Endothelial cell of umbilical vein (primary cell): Measurements from ENCODE around the gene PBX3. TPM values are rescaled to one million over a fixed set of nuclear protein-coding genes. Genes with fewer than 3 reads are reported as not detected.

Experiments
- BruUV-seq: library from RNA; stranded (reverse); fragments of 400-500 nt; replicated peaks from 2 replicates; lab custom pipeline; 2021; lab: Mats Ljungman, UMichigan
- CTCF ChIA-PET: fragments of 300-600, 350-600 bp; sonication (Branson Sonifier 250); formaldehyde crosslinking; loops from one replicate; lab custom pipeline; 2021; ENCODE audit warnings: antibody characterized with exemption, inconsistent platforms; lab: Charles Lee
- POLR2A ChIA-PET: fragments of 300-600, 350-600 bp; sonication (Branson Sonifier 250); formaldehyde crosslinking; loops from one replicate; lab custom pipeline; 2021; ENCODE audit warnings: antibody characterized with exemption, inconsistent platforms; lab: Charles Lee
- DNase-seq: peaks from one replicate; pipeline ENCODE4 v3.0.0-alpha.2; 2011; ENCODE audit warnings: low read depth, low spot score
- FAIRE-seq: peaks from 2 replicates; lab custom pipeline; 2011; peaks lifted over from hg19 to GRCh38; lab: Jason Lieb, UNC
- H2AFZ ChIP-seq: 2 replicates; pipeline ENCODE4 v1.6.0; 2012; ENCODE audit warnings: low read depth, low read length, control low read depth, inconsistent platforms
- H3K27ac ChIP-seq: 2 replicates; pipeline ENCODE4 v1.5.1; 2011; ENCODE audit warnings: low read depth, mild to moderate bottlenecking, control low read depth, low read length, moderate library complexity; ENCODE audit not compliant: insufficient read depth
- H3K27me3 ChIP-seq, 2 experiments: 2 replicates each; pipeline versions ENCODE4 v1.6.0 to v1.6.1; 2011; ENCODE audit warnings: low read length in 2 of 2, mixed read lengths in 1 of 2; ENCODE audit not compliant: control insufficient read depth in 2 of 2, insufficient read depth in 2 of 2
- H3K36me3 ChIP-seq, 2 experiments: 2 replicates in 1 of 2; 3 replicates in 1 of 2; pipeline ENCODE4 v1.5.1; 2011; ENCODE audit warnings: low read length in 2 of 2, mild to moderate bottlenecking in 1 of 2, moderate library complexity in 1 of 2; ENCODE audit not compliant: control insufficient read depth in 2 of 2, insufficient read depth in 2 of 2; ENCODE audit errors: extremely low read depth in 1 of 2
- H3K4me1 ChIP-seq: 3 replicates; pipeline ENCODE4 v1.5.1; 2011; ENCODE audit warnings: mild to moderate bottlenecking, low read length; ENCODE audit not compliant: control insufficient read depth, insufficient read depth; ENCODE audit errors: extremely low read depth
- H3K4me2 ChIP-seq: 2 replicates; pipeline ENCODE4 v1.6.1; 2011; ENCODE audit warnings: low read length, control low read depth, mixed read lengths; ENCODE audit not compliant: insufficient read depth
- H3K4me3 ChIP-seq, 3 experiments: fragments of 200-600 bp in 1 of 3; sonication (generic), shearing (Covaris generic) in 1 of 3; replicated peaks in 1 of 3; 2 replicates each; pipeline ENCODE4 v1.5.1; 2011 to 2016; ENCODE audit warnings: control low read depth in 3 of 3, low read length in 3 of 3, mild to moderate bottlenecking in 2 of 3, inconsistent platforms in 1 of 3, low read depth in 1 of 3, moderate library complexity in 1 of 3; ENCODE audit not compliant: insufficient read depth in 1 of 3
- H3K79me2 ChIP-seq: 2 replicates; pipeline ENCODE4 v1.6.0; 2012; ENCODE audit warnings: low read length, inconsistent platforms; ENCODE audit not compliant: control insufficient read depth, insufficient read depth
- H3K9ac ChIP-seq: replicated peaks from 2 replicates; pipeline ENCODE3; 2011; ENCODE audit warnings: low read length, control low read depth; ENCODE audit not compliant: insufficient read depth; ENCODE audit errors: extremely low read depth
- H3K9me1 ChIP-seq: replicated peaks from 3 replicates; pipeline ENCODE4 v1.6.0; 2011; ENCODE audit warnings: mild to moderate bottlenecking, low read length; ENCODE audit not compliant: control insufficient read depth, insufficient read depth; ENCODE audit errors: extremely low read depth
- H3K9me3 ChIP-seq: replicated peaks from 2 replicates; pipeline ENCODE4 v1.5.1; 2012; ENCODE audit warnings: low read length, inconsistent platforms; ENCODE audit not compliant: control insufficient read depth, insufficient read depth
- H4K20me1 ChIP-seq: replicated peaks from 2 replicates; pipeline ENCODE3; 2011; ENCODE audit warnings: mild to moderate bottlenecking, low read length; ENCODE audit not compliant: control insufficient read depth, insufficient read depth; ENCODE audit errors: extremely low read depth
- EZH2 ChIP-seq: IDR thresholded peaks from 2 replicates; pipeline ENCODE4 v1.6.1; 2012; ENCODE audit warnings: borderline replicate concordance, low read depth, mild to moderate bottlenecking, moderate library complexity, low read length, inconsistent platforms; ENCODE audit not compliant: severe bottlenecking
- FOS ChIP-seq: IDR thresholded peaks from 2 replicates; pipeline ENCODE4 v1.6.1; 2011; ENCODE audit warnings: mild to moderate bottlenecking, low read length, moderate library complexity, borderline replicate concordance; ENCODE audit not compliant: insufficient read depth
- GATA2 ChIP-seq: IDR thresholded peaks from 2 replicates; pipeline ENCODE4 v1.7.0; 2011; ENCODE audit warnings: low read depth, mild to moderate bottlenecking, moderate library complexity, mixed read lengths, low read length; ENCODE audit not compliant: insufficient read length, insufficient read depth
- JUN ChIP-seq: IDR thresholded peaks from 2 replicates; pipeline ENCODE4 v1.6.1; 2011; ENCODE audit warnings: borderline replicate concordance, low read depth; ENCODE audit not compliant: insufficient read length, insufficient read depth
- MYC ChIP-seq: IDR thresholded peaks from one replicate; pipeline ENCODE4 v1.6.1; 2011; ENCODE audit warnings: mild to moderate bottlenecking, low read depth, low read length
- POLR2A ChIP-seq: IDR thresholded peaks from 2 replicates; pipeline ENCODE4 v1.6.1; 2012; ENCODE audit warnings: low read depth, mild to moderate bottlenecking, control low read depth, low read length
- POLR2AphosphoS5 ChIP-seq: IDR thresholded peaks from 2 replicates; pipeline ENCODE4 v1.6.1; 2012; ENCODE audit warnings: low read depth, mild to moderate bottlenecking, control low read depth, low read length, moderate library complexity; ENCODE audit not compliant: insufficient read depth
- dilution Hi-C: fragments of 300-500 bp; cut with MboI; formaldehyde crosslinking; loops from one replicate; pipeline ENCODE4 v1.15.0; 2019; ENCODE audit warnings: low sequenced_read_pairs; ENCODE audit not compliant: extremely low pct_ligation_motif_present
- intact Hi-C: fragments of 100-400 bp; cut with micrococcal nuclease; formaldehyde crosslinking; loops from one replicate; pipeline ENCODE4 v1.10.0; 2022
- polyA plus RNA-seq, 4 experiments: library from polyadenylated mRNA; depleted of rRNA in 3 of 4; stranded (reverse) in 3 of 4; unstranded in 1 of 4; fragments of >200 nt; gene quantifications; 2 replicates each; pipeline versions ENCODE4 v1.2.1 to v1.2.3, GENCODE V29; 2011 to 2012; ENCODE audit warnings: missing spikeins in 1 of 4
- total RNA-seq: library from RNA; stranded (reverse); gene quantifications from 2 replicates; pipeline ENCODE4 v1.2.3, GENCODE V29; 2021
- TF ChIP-seq, protein P1 (sequence below): IDR thresholded peaks from 2 replicates; pipeline ENCODE4 v1.6.1; 2011; ENCODE audit not compliant: insufficient read depth, insufficient read length
- TF ChIP-seq, protein P2 (sequence below), 2 donors: IDR thresholded peaks; 1 replicate in 1 of 2; 2 replicates in 1 of 2; pipeline ENCODE4 v1.5.1; 2011; ENCODE audit warnings: low read length in 2 of 2, mild to moderate bottlenecking in 2 of 2, moderate library complexity in 2 of 2, control low read depth in 1 of 2, inconsistent platforms in 1 of 2, low read depth in 1 of 2; ENCODE audit not compliant: insufficient read depth in 1 of 2; ENCODE audit errors: extremely low read depth in 1 of 2

Gene PBX3
- total and polyA plus RNA-seq, 2 donors (not counting 3 experiments of a cell fraction or from before 2014, with no cell fraction given): 18.8 to 42.0 TPM

- POLR2A ChIA-PET: no interaction called here
- Histone ChIP-seq H3K4me3 (no peak overlapping the region), H3K36me3 (no peaks in the 10 kb centered on the region), H3K4me2 (no peak overlapping the region), H3K27ac (no peak overlapping the region), H2AFZ (no peak overlapping the region), H3K9ac (no peak overlapping the region), H3K9me1 (no peaks in the 10 kb centered on the region), H3K79me2 (peaks cover 26% of the 10 kb centered on the region), H3K9me3 (no peaks in the 10 kb centered on the region), H3K27me3 (no peaks in the 10 kb centered on the region), H3K4me1 (no peaks in the 10 kb centered on the region), H4K20me1 (no peaks in the 10 kb centered on the region)
- dilution Hi-C loops: no loop called here
- no TSS peak for BruUV-seq
- intact Hi-C loops: no loop called here
- no peak for TF ChIP-seq GATA2
- TF ChIP-seq FOS: no peak
- no peak for TF ChIP-seq MYC
- TF ChIP-seq, protein P1, sequence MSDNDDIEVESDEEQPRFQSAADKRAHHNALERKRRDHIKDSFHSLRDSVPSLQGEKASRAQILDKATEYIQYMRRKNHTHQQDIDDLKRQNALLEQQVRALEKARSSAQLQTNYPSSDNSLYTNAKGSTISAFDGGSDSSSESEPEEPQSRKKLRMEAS: no peak
- TF ChIP-seq POLR2A: no peak
- no peak for TF ChIP-seq EZH2
- TF ChIP-seq, protein P2, sequence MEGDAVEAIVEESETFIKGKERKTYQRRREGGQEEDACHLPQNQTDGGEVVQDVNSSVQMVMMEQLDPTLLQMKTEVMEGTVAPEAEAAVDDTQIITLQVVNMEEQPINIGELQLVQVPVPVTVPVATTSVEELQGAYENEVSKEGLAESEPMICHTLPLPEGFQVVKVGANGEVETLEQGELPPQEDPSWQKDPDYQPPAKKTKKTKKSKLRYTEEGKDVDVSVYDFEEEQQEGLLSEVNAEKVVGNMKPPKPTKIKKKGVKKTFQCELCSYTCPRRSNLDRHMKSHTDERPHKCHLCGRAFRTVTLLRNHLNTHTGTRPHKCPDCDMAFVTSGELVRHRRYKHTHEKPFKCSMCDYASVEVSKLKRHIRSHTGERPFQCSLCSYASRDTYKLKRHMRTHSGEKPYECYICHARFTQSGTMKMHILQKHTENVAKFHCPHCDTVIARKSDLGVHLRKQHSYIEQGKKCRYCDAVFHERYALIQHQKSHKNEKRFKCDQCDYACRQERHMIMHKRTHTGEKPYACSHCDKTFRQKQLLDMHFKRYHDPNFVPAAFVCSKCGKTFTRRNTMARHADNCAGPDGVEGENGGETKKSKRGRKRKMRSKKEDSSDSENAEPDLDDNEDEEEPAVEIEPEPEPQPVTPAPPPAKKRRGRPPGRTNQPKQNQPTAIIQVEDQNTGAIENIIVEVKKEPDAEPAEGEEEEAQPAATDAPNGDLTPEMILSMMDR (IDR thresholded peaks at IDR 0.05; ENCODE audit: extremely low read depth in 1 of 2, insufficient read depth in 1 of 2, low read depth in 1 of 2, low read length in 2 of 2): no peak
- no peak for TF ChIP-seq JUN
- no peak for TF ChIP-seq POLR2AphosphoS5
- FAIRE-seq: no peak
- CTCF ChIA-PET: no interaction called here
- no peak for DNase-seq
Observed at GRCh38 chr9:125861405-125862058, 114.4 kb downstream of the PBX3 start.
